ENCODE data around the gene ZNF710. TPM values are rescaled to one million over a fixed set of nuclear protein-coding genes. Genes with fewer than 3 reads are reported as not detected.
A peak's percentile ranks its signal among the peaks of the same experiment; 100 is the strongest.

Gene ZNF710
- total and polyA plus RNA-seq, 4 donors, result 5.3 to 33.0 (median 17.5) TPM

DNA sequence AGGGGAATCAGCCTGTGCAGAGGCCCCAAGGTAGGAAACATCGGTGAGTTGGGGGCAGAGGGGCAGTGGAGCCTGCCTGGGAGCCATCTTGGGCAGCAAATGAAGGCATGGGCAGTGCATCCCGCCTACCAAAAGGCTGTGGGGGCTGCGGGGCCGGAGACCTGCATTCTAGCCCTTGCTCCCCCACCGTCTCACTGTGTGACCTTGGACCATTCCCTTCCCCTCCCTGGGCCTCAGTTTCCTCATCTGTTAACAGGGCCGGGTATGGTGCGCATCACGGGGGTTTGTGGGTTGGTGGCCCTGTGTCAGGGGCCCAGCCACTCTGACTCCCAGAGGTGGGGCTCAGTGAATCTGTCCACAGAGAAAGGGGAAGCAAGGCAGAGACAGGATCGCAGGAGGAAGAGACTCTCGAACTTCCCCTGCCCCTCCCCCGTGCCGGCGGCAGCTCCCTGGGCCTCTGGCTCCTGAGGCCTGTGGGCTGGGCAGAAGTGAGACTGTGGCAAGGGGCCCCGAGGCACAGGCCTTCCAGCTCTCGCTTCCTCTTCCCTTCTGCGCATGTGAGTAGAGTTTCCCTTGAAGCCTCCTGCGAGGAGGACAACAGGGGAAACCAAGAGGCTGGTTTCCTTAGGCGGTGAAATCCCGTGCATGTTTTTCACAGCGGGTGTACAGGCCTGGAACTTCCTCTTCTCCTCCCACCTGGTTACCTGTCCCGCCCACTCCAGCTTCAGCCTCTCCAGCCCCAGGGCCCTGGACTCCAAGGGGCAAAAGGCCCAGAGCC lies 58.3 kb downstream of the ZNF710 start:
- H3K27me3 ChIP-seq (ENCODE audit: control insufficient read depth, insufficient read depth, low read length), result no peaks in the 10 kb centered on the region
- peak overlapping the region; percentile 29 for H3K27ac ChIP-seq (ENCODE audit: low read depth, low read length)
- peaks cover 57% of the 10 kb centered on the region for H3K4me1 ChIP-seq (ENCODE audit: control insufficient read depth, insufficient read depth, low read length)
- WGBS (ENCODE audit: insufficient coverage), result 67% methylated on average over 19 of the region's 21 CpGs
- H3K36me3 ChIP-seq (ENCODE audit: control insufficient read depth, insufficient read depth, low read length), result peaks cover 21% of the 10 kb centered on the region
- H3K9me3 ChIP-seq (ENCODE audit: control insufficient read depth, insufficient read depth, low read length), result no peaks in the 10 kb centered on the region
- DNase-seq (ENCODE audit: low read depth in 4 of 6, low spot score in 6 of 6), result peak in 1 of 6 donors; percentile 43
- no peak overlapping the region for H3K4me3 ChIP-seq (ENCODE audit: low read depth, low read length)

DNA sequence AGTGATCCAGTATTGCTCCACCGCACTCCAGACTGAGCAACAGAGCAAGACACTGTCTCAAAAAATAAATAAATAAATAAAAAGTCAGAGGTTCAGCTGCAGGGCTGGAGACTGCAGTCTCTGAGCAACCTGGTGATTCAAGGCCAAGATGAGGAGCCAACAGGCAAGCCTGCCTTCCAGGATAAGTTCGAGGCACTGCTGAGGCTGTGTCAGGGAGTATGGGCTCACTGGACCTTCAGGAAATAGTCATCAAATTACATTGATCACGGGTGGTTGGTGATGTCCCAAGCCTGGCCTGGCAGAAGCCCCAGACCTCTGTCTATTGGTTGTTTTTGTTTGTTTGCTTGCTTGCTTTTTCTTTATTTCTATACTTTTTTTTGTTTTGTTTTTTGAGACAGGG lies 59.7 kb downstream of the ZNF710 start:
- Histone ChIP-seq H3K9me3 (ENCODE audit: control insufficient read depth, insufficient read depth, low read length) (no peaks in the 10 kb centered on the region), H3K27me3 (ENCODE audit: control insufficient read depth, insufficient read depth, low read length) (no peaks in the 10 kb centered on the region), H3K36me3 (ENCODE audit: control insufficient read depth, insufficient read depth, low read length) (peaks cover 28% of the 10 kb centered on the region), H3K27ac (ENCODE audit: low read depth, low read length) (no peak overlapping the region), H3K4me3 (ENCODE audit: low read depth, low read length) (no peak overlapping the region), H3K4me1 (ENCODE audit: control insufficient read depth, insufficient read depth, low read length) (peaks cover 60% of the 10 kb centered on the region)
- no peak for DNase-seq (ENCODE audit: low read depth in 4 of 6, low spot score in 6 of 6)
- WGBS (ENCODE audit: insufficient coverage), result no CpG with 5 or more reads among the region's 3 CpGs

DNA sequence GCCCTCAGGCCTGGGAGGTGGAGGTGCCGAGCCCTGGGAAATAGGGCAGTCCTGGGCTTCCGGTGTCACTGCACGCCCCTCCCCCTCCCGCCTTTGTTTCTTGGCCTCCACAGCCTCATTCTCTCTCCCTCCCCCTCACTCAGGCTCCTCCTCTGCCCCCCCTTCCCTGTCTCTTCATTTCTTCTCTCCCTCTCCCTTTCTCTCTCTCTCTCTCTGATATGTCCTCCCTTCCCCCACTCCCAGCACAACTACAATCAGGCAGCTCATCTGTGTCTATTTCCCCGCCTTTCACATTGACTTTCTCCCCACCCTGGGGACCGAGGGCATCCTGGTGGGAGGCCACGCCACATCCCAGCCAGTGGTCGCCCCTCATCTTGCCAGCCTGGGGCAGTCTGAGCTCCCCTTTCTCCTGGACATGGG lies 60.9 kb downstream of the ZNF710 start:
- 25% methylated on average over 5 of the region's 8 CpGs for WGBS (ENCODE audit: insufficient coverage)
- H3K27me3 ChIP-seq (ENCODE audit: control insufficient read depth, insufficient read depth, low read length), result no peaks in the 10 kb centered on the region
- H3K4me3 ChIP-seq (ENCODE audit: low read depth, low read length), result no peak overlapping the region
- peak overlapping the region; percentile 15 for H3K27ac ChIP-seq (ENCODE audit: low read depth, low read length)
- peaks cover 60% of the 10 kb centered on the region for H3K4me1 ChIP-seq (ENCODE audit: control insufficient read depth, insufficient read depth, low read length)
- peaks cover 27% of the 10 kb centered on the region for H3K36me3 ChIP-seq (ENCODE audit: control insufficient read depth, insufficient read depth, low read length)
- H3K9me3 ChIP-seq (ENCODE audit: control insufficient read depth, insufficient read depth, low read length), result no peaks in the 10 kb centered on the region
- peak in 2 of 6 donors; percentile 64 to 92 for DNase-seq (ENCODE audit: low read depth in 4 of 6, low spot score in 6 of 6)

DNA sequence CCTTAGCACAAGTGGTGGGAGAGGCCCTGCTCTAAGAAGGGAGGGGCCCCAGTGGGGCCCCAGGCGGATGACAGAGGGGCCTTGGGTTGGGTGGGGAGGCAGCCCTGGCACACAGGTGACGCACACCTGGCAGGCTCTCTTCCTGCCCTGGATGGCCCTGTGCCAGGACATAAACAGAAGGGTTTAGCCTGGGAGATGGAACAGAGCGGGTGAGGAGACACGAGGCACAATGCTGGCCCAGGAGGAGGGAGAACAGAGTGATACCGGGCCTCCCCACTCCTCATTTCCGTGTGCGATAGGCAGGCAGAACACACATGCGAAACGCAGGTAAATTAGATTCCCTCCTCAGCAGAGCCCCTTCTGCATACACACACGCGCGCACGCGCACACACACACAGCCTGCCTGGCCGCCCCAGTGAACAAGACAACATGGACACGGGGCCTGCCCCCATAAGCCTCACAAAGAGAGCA lies 61.4 kb downstream of the ZNF710 start:
- Histone ChIP-seq H3K9me3 (ENCODE audit: control insufficient read depth, insufficient read depth, low read length) (no peaks in the 10 kb centered on the region), H3K27ac (ENCODE audit: low read depth, low read length) (peak overlapping the region; percentile 29), H3K4me3 (ENCODE audit: low read depth, low read length) (no peak overlapping the region), H3K27me3 (ENCODE audit: control insufficient read depth, insufficient read depth, low read length) (no peaks in the 10 kb centered on the region), H3K36me3 (ENCODE audit: control insufficient read depth, insufficient read depth, low read length) (peaks cover 32% of the 10 kb centered on the region), H3K4me1 (ENCODE audit: control insufficient read depth, insufficient read depth, low read length) (peaks cover 60% of the 10 kb centered on the region)
- WGBS (ENCODE audit: insufficient coverage), result 39% methylated on average over 6 of the region's 16 CpGs
- peak in 2 of 6 donors; percentile 31 to 82 for DNase-seq (ENCODE audit: low read depth in 4 of 6, low spot score in 6 of 6)

DNA sequence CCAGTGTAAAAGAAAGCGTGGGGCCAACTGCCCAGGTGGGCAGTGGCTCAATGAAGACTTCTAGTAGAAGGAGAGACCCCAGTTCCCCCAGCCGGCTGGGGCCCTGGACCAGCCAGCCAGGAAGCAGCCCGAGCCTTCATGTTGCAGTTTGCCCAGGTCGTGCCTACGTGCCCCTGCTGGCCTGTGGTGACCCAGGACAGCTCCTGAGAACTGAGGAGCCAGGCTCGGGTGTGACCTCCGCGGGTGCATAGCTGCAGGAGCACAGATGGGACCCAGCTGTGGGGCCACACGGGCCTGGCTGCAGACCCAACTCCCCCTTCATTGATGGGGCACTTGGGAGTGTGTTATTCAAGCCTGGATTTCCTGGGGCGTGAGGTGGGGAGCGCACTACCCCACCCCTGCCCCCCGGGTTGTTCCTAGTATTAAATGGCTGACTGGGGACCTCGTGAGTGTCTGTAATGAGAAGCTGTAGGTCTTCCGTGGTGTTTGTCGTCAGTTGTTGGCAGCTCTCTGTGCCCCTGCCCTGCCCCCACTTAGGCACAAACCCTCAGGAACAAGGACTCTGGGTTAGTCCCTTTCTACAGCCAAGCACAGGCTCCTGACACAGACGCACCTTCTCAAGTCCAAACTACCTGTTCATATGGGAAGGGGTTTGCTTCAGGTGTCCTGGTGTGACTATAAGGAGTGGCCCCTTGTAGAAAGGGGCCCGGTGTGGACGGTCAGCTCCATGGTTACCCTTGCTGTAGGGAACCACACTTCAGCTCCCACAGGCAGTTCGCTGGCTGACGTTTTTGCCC lies 62.0 kb downstream of the ZNF710 start:
- no peak overlapping the region for H3K4me3 ChIP-seq (ENCODE audit: low read depth, low read length)
- H3K27ac ChIP-seq (ENCODE audit: low read depth, low read length), result peak overlapping the region; percentile 29
- no peaks in the 10 kb centered on the region for H3K27me3 ChIP-seq (ENCODE audit: control insufficient read depth, insufficient read depth, low read length)
- WGBS (ENCODE audit: insufficient coverage), result 53% methylated on average over 11 of the region's 20 CpGs
- DNase-seq (ENCODE audit: low read depth in 4 of 6, low spot score in 6 of 6), result no peak
- H3K36me3 ChIP-seq (ENCODE audit: control insufficient read depth, insufficient read depth, low read length), result peaks cover 35% of the 10 kb centered on the region
- no peaks in the 10 kb centered on the region for H3K9me3 ChIP-seq (ENCODE audit: control insufficient read depth, insufficient read depth, low read length)
- H3K4me1 ChIP-seq (ENCODE audit: control insufficient read depth, insufficient read depth, low read length), result peaks cover 60% of the 10 kb centered on the region

DNA sequence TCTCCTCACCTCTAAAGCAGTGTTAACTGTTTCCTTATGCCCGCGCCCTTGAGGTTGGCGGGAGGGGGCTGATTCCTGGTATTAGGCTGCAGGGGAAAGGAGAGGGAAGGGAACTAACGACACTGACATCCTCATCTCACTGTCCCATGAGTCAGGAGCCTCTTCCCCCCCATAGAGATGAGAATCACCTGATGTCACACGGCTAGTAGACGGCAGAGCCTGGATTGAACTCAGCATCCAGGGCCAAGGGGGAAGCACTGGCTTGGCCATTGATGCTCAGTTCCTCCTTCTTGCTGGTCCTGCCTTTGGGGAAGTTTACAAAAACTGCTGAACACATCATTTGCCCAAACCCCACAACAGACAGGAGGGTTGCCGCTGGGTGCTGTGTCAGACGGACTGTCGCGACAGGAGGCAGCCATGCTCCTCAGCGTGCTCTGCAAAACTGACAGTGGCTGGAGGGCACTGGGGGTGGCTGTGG lies 62.7 kb downstream of the ZNF710 start:
- Histone ChIP-seq H3K27ac (ENCODE audit: low read depth, low read length) (peak overlapping the region; percentile 29), H3K9me3 (ENCODE audit: control insufficient read depth, insufficient read depth, low read length) (no peaks in the 10 kb centered on the region), H3K27me3 (ENCODE audit: control insufficient read depth, insufficient read depth, low read length) (no peaks in the 10 kb centered on the region), H3K4me3 (ENCODE audit: low read depth, low read length) (no peak overlapping the region), H3K4me1 (ENCODE audit: control insufficient read depth, insufficient read depth, low read length) (peaks cover 60% of the 10 kb centered on the region), H3K36me3 (ENCODE audit: control insufficient read depth, insufficient read depth, low read length) (peaks cover 38% of the 10 kb centered on the region)
- 84% methylated on average over 7 of the region's 11 CpGs for WGBS (ENCODE audit: insufficient coverage)
- no peak for DNase-seq (ENCODE audit: low read depth in 4 of 6, low spot score in 6 of 6)

DNA sequence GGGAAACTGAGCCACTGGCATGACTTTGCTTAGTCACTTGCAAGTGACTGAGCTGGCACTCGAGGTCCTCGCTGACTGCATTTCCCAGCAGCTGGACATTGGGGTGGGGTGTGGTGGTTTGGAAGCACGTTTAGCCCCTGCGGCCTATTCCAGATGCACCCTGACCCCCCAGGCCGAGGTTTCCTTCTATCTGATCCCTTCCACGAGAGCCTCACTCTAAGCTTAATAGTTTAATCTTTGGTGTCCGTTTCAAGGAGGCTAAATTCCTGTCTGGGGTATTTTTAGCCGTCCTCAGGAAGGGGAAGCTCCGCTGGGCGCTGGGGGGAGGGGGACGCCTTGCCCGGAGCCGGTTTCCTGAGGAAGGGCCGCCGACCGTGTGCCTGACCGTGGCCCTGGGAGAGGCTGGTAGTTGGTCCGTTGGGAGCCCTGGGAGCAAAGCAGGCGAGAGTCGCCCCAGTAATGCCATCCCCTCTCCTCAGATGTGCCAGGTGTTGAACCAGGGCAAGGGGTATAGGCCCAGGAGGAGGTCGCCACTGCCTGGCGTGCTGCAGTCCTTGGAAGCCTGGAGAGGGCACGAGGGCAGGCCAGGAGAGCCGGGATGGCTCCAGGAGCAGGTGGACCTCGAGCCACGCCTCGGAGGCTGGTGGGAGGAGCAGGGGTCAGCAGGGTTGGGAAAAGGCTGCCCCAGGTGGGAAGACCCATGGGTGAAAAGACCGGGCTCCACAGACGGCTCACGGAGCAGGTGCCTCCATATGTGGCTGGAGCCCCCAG lies 64.0 kb downstream of the ZNF710 start:
- Histone ChIP-seq H3K9me3 (ENCODE audit: control insufficient read depth, insufficient read depth, low read length) (no peaks in the 10 kb centered on the region), H3K4me1 (ENCODE audit: control insufficient read depth, insufficient read depth, low read length) (peaks cover 50% of the 10 kb centered on the region), H3K4me3 (ENCODE audit: low read depth, low read length) (no peak overlapping the region), H3K27ac (ENCODE audit: low read depth, low read length) (no peak overlapping the region), H3K27me3 (ENCODE audit: control insufficient read depth, insufficient read depth, low read length) (no peaks in the 10 kb centered on the region), H3K36me3 (ENCODE audit: control insufficient read depth, insufficient read depth, low read length) (peaks cover 33% of the 10 kb centered on the region)
- 84% methylated on average over 14 of the region's 30 CpGs for WGBS (ENCODE audit: insufficient coverage)
- no peak for DNase-seq (ENCODE audit: low read depth in 4 of 6, low spot score in 6 of 6)

DNA sequence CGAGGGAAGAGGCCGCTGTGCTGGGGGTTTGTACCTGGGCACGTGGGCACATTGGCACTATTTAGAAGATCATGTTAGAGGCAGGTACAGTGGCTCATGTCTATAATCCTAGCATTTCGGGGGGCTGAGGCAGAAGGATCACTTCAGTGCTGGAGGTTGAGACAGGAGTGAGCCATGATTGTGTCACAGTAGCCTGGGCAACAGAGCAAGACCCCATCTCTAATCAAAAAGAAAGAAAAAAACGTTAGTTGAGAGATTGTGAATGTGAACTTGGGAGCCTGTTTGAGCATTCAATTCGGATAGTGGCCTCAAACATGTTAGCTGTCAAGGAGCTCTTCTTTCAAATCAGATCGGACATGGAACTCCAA lies 64.5 kb downstream of the ZNF710 start:
- H3K4me1 ChIP-seq (ENCODE audit: control insufficient read depth, insufficient read depth, low read length), result peaks cover 49% of the 10 kb centered on the region
- H3K4me3 ChIP-seq (ENCODE audit: low read depth, low read length), result no peak overlapping the region
- H3K27ac ChIP-seq (ENCODE audit: low read depth, low read length), result no peak overlapping the region
- no peaks in the 10 kb centered on the region for H3K27me3 ChIP-seq (ENCODE audit: control insufficient read depth, insufficient read depth, low read length)
- H3K9me3 ChIP-seq (ENCODE audit: control insufficient read depth, insufficient read depth, low read length), result no peaks in the 10 kb centered on the region
- DNase-seq (ENCODE audit: low read depth in 4 of 6, low spot score in 6 of 6), result no peak
- 94% methylated on average over 3 of the region's 7 CpGs for WGBS (ENCODE audit: insufficient coverage)
- H3K36me3 ChIP-seq (ENCODE audit: control insufficient read depth, insufficient read depth, low read length), result peaks cover 33% of the 10 kb centered on the region

DNA sequence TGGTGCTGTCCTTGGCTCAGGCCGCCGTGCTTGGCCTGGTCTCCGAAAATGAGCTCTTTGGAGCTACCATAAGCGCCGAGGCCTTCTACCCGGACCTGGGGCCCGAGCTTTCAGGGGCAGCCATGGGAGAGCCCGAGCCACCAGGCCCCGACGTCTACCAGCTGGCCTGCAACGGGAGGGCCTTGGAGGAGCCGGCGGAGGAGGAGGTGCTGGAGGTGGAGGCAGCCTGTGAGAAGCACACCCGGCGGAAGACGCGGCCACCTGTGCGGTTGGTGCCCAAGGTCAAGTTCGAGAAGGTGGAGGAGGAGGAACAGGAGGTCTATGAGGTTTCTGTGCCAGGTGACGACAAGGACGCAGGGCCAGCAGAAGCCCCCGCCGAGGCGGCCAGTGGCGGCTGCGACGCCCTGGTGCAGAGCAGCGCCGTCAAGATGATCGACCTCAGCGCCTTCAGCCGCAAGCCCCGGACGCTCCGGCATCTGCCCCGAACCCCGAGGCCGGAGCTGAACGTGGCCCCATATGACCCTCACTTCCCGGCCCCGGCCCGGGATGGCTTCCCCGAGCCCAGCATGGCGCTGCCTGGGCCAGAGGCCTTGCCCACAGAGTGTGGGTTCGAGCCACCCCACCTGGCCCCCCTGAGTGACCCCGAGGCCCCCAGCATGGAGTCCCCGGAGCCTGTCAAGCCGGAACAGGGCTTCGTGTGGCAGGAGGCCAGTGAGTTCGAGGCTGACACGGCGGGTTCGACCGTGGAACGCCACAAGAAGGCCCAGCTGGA lies 66.2 kb downstream of the ZNF710 start:
- H3K4me1 ChIP-seq (ENCODE audit: control insufficient read depth, insufficient read depth, low read length), result peaks cover 36% of the 10 kb centered on the region
- no peaks in the 10 kb centered on the region for H3K9me3 ChIP-seq (ENCODE audit: control insufficient read depth, insufficient read depth, low read length)
- H3K36me3 ChIP-seq (ENCODE audit: control insufficient read depth, insufficient read depth, low read length), result peaks cover 31% of the 10 kb centered on the region
- H3K27me3 ChIP-seq (ENCODE audit: control insufficient read depth, insufficient read depth, low read length), result no peaks in the 10 kb centered on the region
- no peak overlapping the region for H3K27ac ChIP-seq (ENCODE audit: low read depth, low read length)
- WGBS (ENCODE audit: insufficient coverage), result 96% methylated on average over 55 of the region's 55 CpGs
- no peak for DNase-seq (ENCODE audit: low read depth in 4 of 6, low spot score in 6 of 6)
- no peak overlapping the region for H3K4me3 ChIP-seq (ENCODE audit: low read depth, low read length)

Data from spinal cord (tissue), 10 donors.